ENCODE measurements around the gene TBL3. TPM values are rescaled to one million over a fixed set of nuclear protein-coding genes. Genes with fewer than 3 reads are reported as not detected.

The TBL3 gene
- total and polyA plus RNA-seq, 9 of the 15 experiments (the other 6 are each of a cell fraction or from before 2014, with no cell fraction given), result 0.97 to 117 (median 24.5) TPM

DNA sequence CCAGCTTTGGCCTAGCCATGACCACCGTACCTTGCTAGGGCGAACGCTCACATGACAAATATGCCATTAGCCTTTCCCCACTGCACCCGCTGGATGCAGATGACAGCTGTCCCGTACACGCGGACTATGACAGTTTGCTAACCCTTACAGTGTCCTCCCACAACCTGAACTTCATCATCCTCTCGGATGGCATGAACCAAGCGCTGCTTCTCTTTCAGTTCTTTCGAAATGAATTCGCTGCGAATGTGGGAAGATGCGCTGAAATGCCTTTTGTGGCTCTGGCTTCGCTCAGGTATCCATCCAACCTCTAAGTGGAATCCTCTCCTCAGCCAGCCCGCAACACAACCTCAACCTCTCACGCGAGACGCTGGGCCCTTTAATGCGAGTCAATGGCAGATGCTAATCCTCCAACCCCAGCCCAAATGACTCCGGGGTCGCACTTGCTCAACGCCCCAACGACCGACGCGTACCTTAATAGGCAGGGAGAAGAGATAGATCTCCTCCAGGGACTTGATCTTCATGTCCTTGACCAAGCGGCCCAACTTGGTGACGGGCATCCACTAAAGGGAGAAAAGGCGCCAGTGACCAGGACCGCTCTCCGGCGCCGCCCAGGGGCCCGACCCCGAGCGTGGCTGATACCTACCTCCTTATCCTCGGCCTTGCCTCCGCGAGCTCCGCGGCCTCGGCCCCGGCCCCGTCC lies 7.9 kb upstream of the TBL3 start (continued):
- TF ChIP-seq, protein P1, sequence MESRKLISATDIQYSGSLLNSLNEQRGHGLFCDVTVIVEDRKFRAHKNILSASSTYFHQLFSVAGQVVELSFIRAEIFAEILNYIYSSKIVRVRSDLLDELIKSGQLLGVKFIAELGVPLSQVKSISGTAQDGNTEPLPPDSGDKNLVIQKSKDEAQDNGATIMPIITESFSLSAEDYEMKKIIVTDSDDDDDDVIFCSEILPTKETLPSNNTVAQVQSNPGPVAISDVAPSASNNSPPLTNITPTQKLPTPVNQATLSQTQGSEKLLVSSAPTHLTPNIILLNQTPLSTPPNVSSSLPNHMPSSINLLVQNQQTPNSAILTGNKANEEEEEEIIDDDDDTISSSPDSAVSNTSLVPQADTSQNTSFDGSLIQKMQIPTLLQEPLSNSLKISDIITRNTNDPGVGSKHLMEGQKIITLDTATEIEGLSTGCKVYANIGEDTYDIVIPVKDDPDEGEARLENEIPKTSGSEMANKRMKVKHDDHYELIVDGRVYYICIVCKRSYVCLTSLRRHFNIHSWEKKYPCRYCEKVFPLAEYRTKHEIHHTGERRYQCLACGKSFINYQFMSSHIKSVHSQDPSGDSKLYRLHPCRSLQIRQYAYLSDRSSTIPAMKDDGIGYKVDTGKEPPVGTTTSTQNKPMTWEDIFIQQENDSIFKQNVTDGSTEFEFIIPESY (CRISPR knock-in tag; IDR thresholded peaks at IDR 0.05), result 0 out of 2 replicates have a peak, but pooled peaks have one; percentile 6
- TF ChIP-seq TAF9B (IDR thresholded peaks at IDR 0.05; ENCODE audit: partially characterized antibody) (no peak), SMARCB1 (IDR thresholded peaks at IDR 0.05; ENCODE audit: insufficient read length, low read depth) (no peak), ZNF384 (IDR thresholded peaks at IDR 0.05; ENCODE audit: low read depth, low read length) (no peak), ESRRB (CRISPR knock-in tag; IDR thresholded peaks at IDR 0.05; ENCODE audit: borderline replicate concordance) (no peak), TCF3 (CRISPR knock-in tag; IDR thresholded peaks at IDR 0.05) (no peak), FOXP1 (CRISPR knock-in tag; IDR thresholded peaks at IDR 0.05) (no peak), CBFA2T2 (conservative IDR thresholded peaks at IDR 0.05) (no peak), HMG20B (CRISPR knock-in tag; IDR thresholded peaks at IDR 0.05) (no peak), HNRNPUL1 (IDR thresholded peaks at IDR 0.05; ENCODE audit: low read length) (peak; percentile 87; the same call in 1 of the 2 replicates), MYC (IDR thresholded peaks at IDR 0.05; ENCODE audit: low read depth, low read length) (no peak), MYC (CRISPR knock-in tag; IDR thresholded peaks at IDR 0.05; ENCODE audit: borderline replicate concordance, low read depth) (no peak), NCOA6 (IDR thresholded peaks at IDR 0.05) (no peak), CBX1 (IDR thresholded peaks at IDR 0.05; ENCODE audit: low read depth) (no peak), RBBP5 (IDR thresholded peaks at IDR 0.05; ENCODE audit: borderline replicate concordance, insufficient read depth, low read length, poor library complexity, severe bottlenecking) (no peak), ETS2 (tag; IDR thresholded peaks at IDR 0.05; ENCODE audit: borderline replicate concordance, poor library complexity, severe bottlenecking) (no peak), BRD4 (IDR thresholded peaks at IDR 0.05) (0 out of 2 replicates have a peak, but pooled peaks have one; percentile 68), TEAD1 (CRISPR knock-in tag; IDR thresholded peaks at IDR 0.05) (0 out of 4 replicates have a peak, but pooled peaks of 1 of the 2 experiments have one; percentile 12), ZEB2 (IDR thresholded peaks at IDR 0.05) (no peak), ZNF695 (CRISPR knock-in tag; IDR thresholded peaks at IDR 0.05) (no peak)
- TF ChIP-seq, protein P2, sequence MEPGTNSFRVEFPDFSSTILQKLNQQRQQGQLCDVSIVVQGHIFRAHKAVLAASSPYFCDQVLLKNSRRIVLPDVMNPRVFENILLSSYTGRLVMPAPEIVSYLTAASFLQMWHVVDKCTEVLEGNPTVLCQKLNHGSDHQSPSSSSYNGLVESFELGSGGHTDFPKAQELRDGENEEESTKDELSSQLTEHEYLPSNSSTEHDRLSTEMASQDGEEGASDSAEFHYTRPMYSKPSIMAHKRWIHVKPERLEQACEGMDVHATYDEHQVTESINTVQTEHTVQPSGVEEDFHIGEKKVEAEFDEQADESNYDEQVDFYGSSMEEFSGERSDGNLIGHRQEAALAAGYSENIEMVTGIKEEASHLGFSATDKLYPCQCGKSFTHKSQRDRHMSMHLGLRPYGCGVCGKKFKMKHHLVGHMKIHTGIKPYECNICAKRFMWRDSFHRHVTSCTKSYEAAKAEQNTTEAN (CRISPR knock-in tag; IDR thresholded peaks at IDR 0.05), result peak; percentile 17; the same call in 1 of the 2 replicates
